Spinal cord (tissue), 10 donors: ENCODE measurements around the gene PFN4. TPM values are rescaled to one million over a fixed set of nuclear protein-coding genes. Genes with fewer than 3 reads are reported as not detected.
"Not testable (repeated sequence)": the region's sequence is repeated elsewhere in the genome, so short reads cannot be mapped to it uniquely, and the experiment has no call there.

ENCODE experiments used
- DNase-seq, 6 donors: peaks; one replicate each; pipeline versions ENCODE4 v3.0.0 to v3.0.0-alpha.2; 2013 to 2015; ENCODE audit warnings: low spot score in 6 of 6, low read depth in 4 of 6
- H3K27ac ChIP-seq: one replicate; pipeline ENCODE4 v1.5.1; 2013; ENCODE audit warnings: low read depth, low read length, control low read depth
- H3K27me3 ChIP-seq: one replicate; pipeline ENCODE4 v1.6.1; 2013; ENCODE audit warnings: low read length; ENCODE audit not compliant: control insufficient read depth, insufficient read depth
- H3K36me3 ChIP-seq: one replicate; pipeline ENCODE4 v1.6.1; 2013; ENCODE audit warnings: low read length; ENCODE audit not compliant: control insufficient read depth, insufficient read depth
- H3K4me1 ChIP-seq: one replicate; pipeline ENCODE4 v1.6.1; 2013; ENCODE audit warnings: low read length; ENCODE audit not compliant: control insufficient read depth, insufficient read depth
- H3K4me3 ChIP-seq: one replicate; pipeline ENCODE4 v1.5.1; 2013; ENCODE audit warnings: low read depth, low read length, control low read depth
- H3K9me3 ChIP-seq: one replicate; pipeline ENCODE4 v1.6.1; 2013; ENCODE audit warnings: low read length; ENCODE audit not compliant: control insufficient read depth, insufficient read depth
- WGBS: methylation state at CpG from one replicate; pipeline ENCODE4 v1.1.5; 2013; ENCODE audit warnings: missing lambda C conversion rate; ENCODE audit not compliant: insufficient coverage; 5-methylcytosine and 5-hydroxymethylcytosine counted together
- polyA plus RNA-seq, 2 donors: library from polyadenylated mRNA; unstranded; fragments of 120-200 nt; gene quantifications; one replicate each; pipeline ENCODE4 v1.2.1, GENCODE V29; 2013; ENCODE audit not compliant: insufficient read length in 2 of 2
- total RNA-seq, 2 donors: library from RNA; depleted of rRNA in 1 of 2; stranded (reverse); fragments of 120-200 nt in 1 of 2; fragments of >200 nt in 1 of 2; gene quantifications; one replicate each; pipeline versions ENCODE4 v1.2.3 to v1.2.4, GENCODE V29; 2013 to 2014
- donor health status: healthy.

PFN4 gene
- total and polyA plus RNA-seq, 4 donors: 1.5 to 4.5 (median 2.9) TPM

- H3K9me3 ChIP-seq: peaks cover 2% of the 10 kb centered on the region
Observed at GRCh38 chr2:24104110-24104650, 19.0 kb downstream of the PFN4 start.

GRCh38 chr2:24102677-24103076, 20.5 kb downstream of the PFN4 start:
- H3K27me3 ChIP-seq: no peaks in the 10 kb centered on the region
- no peaks in the 10 kb centered on the region for H3K4me1 ChIP-seq
- DNase-seq: no peak
- no peak overlapping the region for H3K4me3 ChIP-seq
- no peaks in the 10 kb centered on the region for H3K9me3 ChIP-seq
- peaks cover 15% of the 10 kb centered on the region for H3K36me3 ChIP-seq
- 80% methylated on average over 1 of the region's 1 CpG for WGBS
- H3K27ac ChIP-seq: no peak overlapping the region

More at GRCh38 chr2:24104110-24104650, 19.0 kb downstream of the PFN4 start:
- DNase-seq: no peak
- 96% methylated on average over 8 of the region's 8 CpGs for WGBS
- peaks cover 15% of the 10 kb centered on the region for H3K36me3 ChIP-seq
- H3K4me3 ChIP-seq: no peak overlapping the region
- H3K4me1 ChIP-seq: no peaks in the 10 kb centered on the region
- H3K27ac ChIP-seq: no peak overlapping the region
- no peaks in the 10 kb centered on the region for H3K27me3 ChIP-seq

- no CpG with 5 or more reads among the region's 2 CpGs for WGBS
- Histone ChIP-seq H3K27me3 (no peaks in the 10 kb centered on the region), H3K36me3 (peaks cover 15% of the 10 kb centered on the region)
Observed at GRCh38 chr2:24101992-24102391, 21.1 kb downstream of the PFN4 start.

GRCh38 chr2:24100732-24101131, 22.4 kb downstream of the PFN4 start:
- no CpG with 5 or more reads among the region's 2 CpGs for WGBS
- H3K27ac ChIP-seq, H3K9me3 ChIP-seq, H3K4me3 ChIP-seq, H3K4me1 ChIP-seq, H3K27me3 ChIP-seq, DNase-seq: not testable (repeated sequence)
- peaks cover 16% of the 10 kb centered on the region for H3K36me3 ChIP-seq

More at GRCh38 chr2:24101992-24102391, 21.1 kb downstream of the PFN4 start:
- Histone ChIP-seq H3K27ac (no peak overlapping the region), H3K4me1 (no peaks in the 10 kb centered on the region), H3K4me3 (no peak overlapping the region), H3K9me3 (no peaks in the 10 kb centered on the region)
- DNase-seq: no peak

DNA sequence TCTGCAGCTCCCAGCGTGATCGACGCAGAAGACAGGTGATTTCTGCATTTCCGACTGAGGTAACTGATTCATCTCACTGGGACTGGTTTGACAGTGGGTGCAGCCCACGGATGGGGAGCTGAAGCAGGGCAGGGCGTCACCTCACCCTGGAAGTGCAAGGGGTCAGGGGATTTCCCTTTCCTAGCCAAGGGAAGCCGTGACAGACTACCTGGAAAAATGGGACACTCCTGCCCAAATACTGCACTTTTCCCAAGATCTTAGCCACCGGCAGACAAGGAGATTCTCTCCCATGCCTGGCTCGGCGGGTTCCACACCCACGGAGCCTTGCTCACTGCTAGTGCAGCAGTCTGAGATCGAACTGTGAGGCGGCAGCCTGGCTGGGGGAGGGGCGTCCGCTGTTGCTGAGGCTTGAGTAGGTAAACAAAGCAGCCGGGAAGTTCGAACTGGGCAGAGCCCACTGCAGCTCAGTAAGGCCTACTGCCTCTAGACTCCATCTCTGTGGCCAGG, 27.9 kb downstream of the PFN4 start:
- 82% methylated on average over 17 of the region's 17 CpGs for WGBS
- peaks cover 15% of the 10 kb centered on the region for H3K36me3 ChIP-seq
- H3K4me1 ChIP-seq, H3K27ac ChIP-seq, H3K27me3 ChIP-seq, H3K4me3 ChIP-seq, H3K9me3 ChIP-seq, DNase-seq: not testable (repeated sequence)

GRCh38 chr2:24093270-24093669, 29.9 kb downstream of the PFN4 start:
- H3K4me1 ChIP-seq, H3K27ac ChIP-seq, H3K27me3 ChIP-seq, H3K9me3 ChIP-seq, H3K4me3 ChIP-seq, DNase-seq: not testable (repeated sequence)
- WGBS: no CpG with 5 or more reads among the region's 5 CpGs
- peaks cover 17% of the 10 kb centered on the region for H3K36me3 ChIP-seq

GRCh38 chr2:24088821-24089359, 34.2 kb downstream of the PFN4 start:
- Histone ChIP-seq H3K9me3 (no peaks in the 10 kb centered on the region), H3K36me3 (peaks cover 13% of the 10 kb centered on the region), H3K27me3 (no peaks in the 10 kb centered on the region), H3K27ac (no peak overlapping the region), H3K4me1 (peaks cover 10% of the 10 kb centered on the region), H3K4me3 (no peak overlapping the region)
- WGBS: 100% methylated on average over 1 of the region's 2 CpGs
- DNase-seq: no peak

DNA sequence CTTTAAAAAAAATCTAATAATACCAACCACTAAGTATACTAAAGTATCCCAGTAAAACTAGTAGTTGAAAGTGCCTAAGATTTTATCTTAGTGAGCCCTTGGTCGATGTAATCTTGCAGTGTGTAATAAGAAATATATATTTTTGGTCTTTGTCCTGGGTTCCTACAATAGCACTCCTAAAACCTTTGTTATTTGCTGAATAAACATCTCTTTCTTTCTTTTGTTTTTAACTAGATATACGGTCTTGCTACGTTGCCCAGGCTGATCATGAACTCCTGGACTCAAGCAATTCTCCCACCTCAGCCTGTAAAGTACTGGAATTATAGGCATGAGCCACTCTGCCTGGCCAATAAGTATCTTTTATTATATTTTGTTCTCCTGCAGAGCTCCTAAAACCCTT, 36.1 kb downstream of the PFN4 start:
- Histone ChIP-seq H3K4me3 (no peak overlapping the region), H3K4me1 (peaks cover 20% of the 10 kb centered on the region), H3K36me3 (peaks cover 15% of the 10 kb centered on the region), H3K27me3 (no peaks in the 10 kb centered on the region), H3K27ac (no peak overlapping the region), H3K9me3 (no peaks in the 10 kb centered on the region)
- no CpG with 5 or more reads among the region's 3 CpGs for WGBS
- DNase-seq: no peak

GRCh38 chr2:24086241-24086640, 36.9 kb downstream of the PFN4 start:
- no peaks in the 10 kb centered on the region for H3K27me3 ChIP-seq
- H3K36me3 ChIP-seq: peaks cover 19% of the 10 kb centered on the region
- peaks cover 20% of the 10 kb centered on the region for H3K4me1 ChIP-seq
- no peak overlapping the region for H3K4me3 ChIP-seq
- no peaks in the 10 kb centered on the region for H3K9me3 ChIP-seq
- no CpG with 5 or more reads among the region's 1 CpG for WGBS
- H3K27ac ChIP-seq: no peak overlapping the region
- no peak for DNase-seq

- no peak for DNase-seq
- H3K4me3 ChIP-seq: peak overlapping the region; percentile 81
- H3K4me1 ChIP-seq: peaks cover 20% of the 10 kb centered on the region
- peaks cover 20% of the 10 kb centered on the region for H3K36me3 ChIP-seq
- WGBS: 29% methylated on average over 7 of the region's 11 CpGs
- H3K9me3 ChIP-seq: no peaks in the 10 kb centered on the region
- H3K27ac ChIP-seq: peak overlapping the region; percentile 93
- no peaks in the 10 kb centered on the region for H3K27me3 ChIP-seq
Observed at GRCh38 chr2:24085200-24085489, 38.0 kb downstream of the PFN4 start.
